Measurements from ENCODE around the gene CAMKMT. TPM values are rescaled to one million over a fixed set of nuclear protein-coding genes. Genes with fewer than 3 reads are reported as not detected.

The CAMKMT gene
- total RNA-seq, 1 experiment from 2014 or later, result 17.4 TPM

DNA sequence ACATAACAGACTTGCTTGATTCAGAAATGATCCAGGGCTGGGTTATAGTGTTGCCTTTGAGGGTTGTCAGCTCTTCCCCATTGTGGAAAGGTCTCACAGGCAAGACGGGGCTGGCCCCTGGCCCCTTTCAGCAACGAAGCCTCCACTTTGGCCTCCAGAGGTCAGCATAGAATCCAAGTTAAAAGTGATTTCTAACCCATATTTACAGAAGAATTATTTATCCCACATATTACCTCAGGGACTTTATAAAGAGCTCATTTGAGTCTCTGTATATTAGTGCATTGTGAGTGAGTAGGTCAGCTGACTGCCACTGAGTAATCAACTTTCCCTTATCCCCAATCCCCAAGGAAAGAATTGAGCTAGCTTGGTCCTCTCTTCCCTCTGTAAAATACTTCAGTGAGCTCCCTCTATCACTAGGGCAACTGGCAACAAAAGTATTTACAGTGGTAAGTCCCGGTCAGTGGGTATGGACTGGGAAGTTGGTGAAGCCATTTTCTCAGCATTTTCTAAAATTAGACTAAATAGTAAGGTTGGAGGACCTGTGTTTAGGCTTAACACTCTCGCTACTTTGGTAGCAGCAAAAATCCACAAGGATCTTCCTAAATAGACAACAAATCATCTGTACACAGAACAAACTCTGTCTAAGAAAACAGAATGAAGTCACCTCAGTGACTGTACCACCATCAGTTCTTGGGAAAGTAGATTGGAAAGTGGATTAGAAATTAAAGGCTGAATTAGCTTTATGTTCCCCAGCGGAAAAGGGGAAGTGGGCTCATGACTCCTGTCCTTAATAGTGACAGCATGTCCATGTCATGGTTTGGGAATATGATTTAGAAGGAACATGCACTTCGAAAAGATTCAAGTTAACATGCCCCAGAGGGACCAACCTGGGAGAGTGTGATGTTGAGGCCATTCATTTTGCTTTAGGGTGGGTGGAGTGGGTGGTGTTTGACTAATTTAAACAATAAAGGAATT is 408.8 kb downstream of the CAMKMT start:
- H2AK5ac ChIP-seq (ENCODE audit: insufficient read length, low read length), result no peak overlapping the region
- TF ChIP-seq, protein P1, sequence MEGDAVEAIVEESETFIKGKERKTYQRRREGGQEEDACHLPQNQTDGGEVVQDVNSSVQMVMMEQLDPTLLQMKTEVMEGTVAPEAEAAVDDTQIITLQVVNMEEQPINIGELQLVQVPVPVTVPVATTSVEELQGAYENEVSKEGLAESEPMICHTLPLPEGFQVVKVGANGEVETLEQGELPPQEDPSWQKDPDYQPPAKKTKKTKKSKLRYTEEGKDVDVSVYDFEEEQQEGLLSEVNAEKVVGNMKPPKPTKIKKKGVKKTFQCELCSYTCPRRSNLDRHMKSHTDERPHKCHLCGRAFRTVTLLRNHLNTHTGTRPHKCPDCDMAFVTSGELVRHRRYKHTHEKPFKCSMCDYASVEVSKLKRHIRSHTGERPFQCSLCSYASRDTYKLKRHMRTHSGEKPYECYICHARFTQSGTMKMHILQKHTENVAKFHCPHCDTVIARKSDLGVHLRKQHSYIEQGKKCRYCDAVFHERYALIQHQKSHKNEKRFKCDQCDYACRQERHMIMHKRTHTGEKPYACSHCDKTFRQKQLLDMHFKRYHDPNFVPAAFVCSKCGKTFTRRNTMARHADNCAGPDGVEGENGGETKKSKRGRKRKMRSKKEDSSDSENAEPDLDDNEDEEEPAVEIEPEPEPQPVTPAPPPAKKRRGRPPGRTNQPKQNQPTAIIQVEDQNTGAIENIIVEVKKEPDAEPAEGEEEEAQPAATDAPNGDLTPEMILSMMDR (conservative IDR thresholded peaks at IDR 0.05), result peak; percentile 51; the same call in 2 of the 3 replicates
- H3K14ac ChIP-seq (ENCODE audit: insufficient read depth, low read length), result no peak overlapping the region
- peak; percentile 41 for DNase-seq
- H3K9ac ChIP-seq (ENCODE audit: extremely low read depth, insufficient read length, low read length), result no peak overlapping the region
- H2BK15ac ChIP-seq (ENCODE audit: low read depth, low read length), result no peak overlapping the region
- no peak overlapping the region for H4K8ac ChIP-seq (replicated peaks; ENCODE audit: insufficient read length, low read depth, low read length)
- no peak overlapping the region for H2BK20ac ChIP-seq (ENCODE audit: low read depth, low read length, poor library complexity, severe bottlenecking)
- no peak overlapping the region for H2BK12ac ChIP-seq (ENCODE audit: insufficient read length, low read depth, low read length)
- no peak overlapping the region for H3K23ac ChIP-seq (ENCODE audit: insufficient read length, low read depth, low read length)
- H3K56ac ChIP-seq (ENCODE audit: insufficient read length, low read depth, low read length), result no peak overlapping the region
- no peaks in the 10 kb centered on the region for H3K23me2 ChIP-seq (ENCODE audit: insufficient read length, low read depth, low read length, poor library complexity, severe bottlenecking)
- H3K79me2 ChIP-seq (ENCODE audit: insufficient read depth, low read length), result no peaks in the 10 kb centered on the region
- H3K27ac ChIP-seq (ENCODE audit: insufficient read length, low read depth, low read length), result no peak overlapping the region
- H3T11ph ChIP-seq (ENCODE audit: low read length), result no peak overlapping the region
- H3K9me3 Mint-ChIP-seq, result no peaks in the 10 kb centered on the region; a peak in 1 of 5 replicates
- H3K9me3 ChIP-seq (ENCODE audit: control insufficient read depth, low read depth, low read length), result no peaks in the 10 kb centered on the region
- H4K20me1 ChIP-seq (ENCODE audit: control insufficient read depth, insufficient read depth, insufficient read length), result no peaks in the 10 kb centered on the region
- no peak overlapping the region for H4K5ac ChIP-seq (ENCODE audit: insufficient read length, low read depth, low read length)
- H3K18ac ChIP-seq (ENCODE audit: insufficient read length, low read depth, low read length), result no peak overlapping the region
- no peak overlapping the region for H4K91ac ChIP-seq (ENCODE audit: insufficient read length, low read depth, low read length)
- H3K4me3 Mint-ChIP-seq, result no peak overlapping the region
- H2BK5ac ChIP-seq (ENCODE audit: insufficient read length, low read length), result no peak overlapping the region
- no peak overlapping the region for H3K4me2 ChIP-seq (ENCODE audit: insufficient read depth, insufficient read length, low read length)
- H2BK120ac ChIP-seq (ENCODE audit: low read depth, low read length, poor library complexity, severe bottlenecking), result no peak overlapping the region
- no peak overlapping the region for H3K27ac Mint-ChIP-seq
- WGBS (ENCODE audit: extremely low coverage, insufficient read length, low lambda C conversion rate), result no CpG with 5 or more reads among the region's 6 CpGs
- H3K79me1 ChIP-seq (ENCODE audit: insufficient read depth, low read depth, low read length, poor library complexity, severe bottlenecking), result no peaks in the 10 kb centered on the region
- H3K36me3 Mint-ChIP-seq (ENCODE audit: insufficient read depth in 1 of 3, low read depth in 3 of 3), result no peaks in the 10 kb centered on the region
- no peak overlapping the region for H3K4ac ChIP-seq (ENCODE audit: low read depth, low read length)
- H3K27me3 Mint-ChIP-seq (ENCODE audit: low read depth), result peaks cover 40% of the 10 kb centered on the region
- H2AFZ ChIP-seq (ENCODE audit: low read length), result no peak overlapping the region
- peaks cover 7% of the 10 kb centered on the region; the same call in 1 of the 2 replicates for H3K27me3 ChIP-seq (ENCODE audit: insufficient read depth, low read length)
- peaks cover 5% of the 10 kb centered on the region; the same call in 1 of the 2 replicates for H3K4me1 ChIP-seq (ENCODE audit: insufficient read depth, low read length)
- peaks cover 59 to 73% of the 10 kb centered on the region in 2 experiments for H3K4me1 Mint-ChIP-seq

All from H9 (cell line).